VCaP (cell line): ENCODE results near the gene CCDC47.
"Not testable (repeated sequence)": the region's sequence is repeated elsewhere in the genome, so short reads cannot be mapped to it uniquely, and the experiment has no call there.

Experiments
- H3K27ac ChIP-seq: fragments of 450-650 bp; 2 replicates; pipeline ENCODE4 v1.5.1; 2017
- CTCF ChIP-seq: fragments of 450-650 bp; conservative IDR thresholded peaks from 2 replicates; pipeline ENCODE4 v1.5.1; 2017; ENCODE audit warnings: mild to moderate bottlenecking, moderate library complexity

CCDC47 gene

GRCh38 chr17:63752707-63753106 is 20.7 kb downstream of the CCDC47 start:
- H3K27ac ChIP-seq = no peak overlapping the region
- TF ChIP-seq CTCF = no peak

- no peak overlapping the region for H3K27ac ChIP-seq
- TF ChIP-seq CTCF = no peak
Observed at GRCh38 chr17:63751806-63752205, 21.6 kb downstream of the CCDC47 start.

- no peak for TF ChIP-seq CTCF
Observed at GRCh38 chr17:63741408-63742173, 31.8 kb downstream of the CCDC47 start, which contains the start of gene STRADA. STRADA (minus strand) TSS chr17:63741799; CDS start chr17:63728369, 13,430 bp downstream.

GRCh38 chr17:63741143-63741407 is 32.3 kb downstream of the CCDC47 start:
- H3K27ac ChIP-seq = peak overlapping the region; percentile 97

More at GRCh38 chr17:63741408-63742173, 31.8 kb downstream of the CCDC47 start, which contains the start of gene STRADA:
- peak within 1 kb of the TSS; percentile 97 for H3K27ac ChIP-seq

GRCh38 chr17:63740464-63741142 is 32.8 kb downstream of the CCDC47 start:
- no peak for TF ChIP-seq CTCF
- peak overlapping the region; percentile 97 for H3K27ac ChIP-seq

More at GRCh38 chr17:63741143-63741407, 32.3 kb downstream of the CCDC47 start:
- TF ChIP-seq CTCF = no peak

- no peak overlapping the region for H3K27ac ChIP-seq
- TF ChIP-seq CTCF = no peak
Observed at GRCh38 chr17:63735691-63736090, 37.7 kb downstream of the CCDC47 start.

GRCh38 chr17:63722403-63722802 is 51.0 kb downstream of the CCDC47 start:
- H3K27ac ChIP-seq = no peak overlapping the region
- TF ChIP-seq CTCF = no peak

GRCh38 chr17:63720194-63720593 is 53.2 kb downstream of the CCDC47 start:
- not testable (repeated sequence) for H3K27ac ChIP-seq
